GM12872 (cell line): ENCODE measurements around the gene DMRTB1.

Source experiments
- CTCF ChIP-seq: IDR thresholded peaks from 3 replicates; pipeline ENCODE4 v1.5.1; 2011; ENCODE audit warnings: low read depth, mild to moderate bottlenecking, low read length, moderate library complexity; ENCODE audit not compliant: insufficient read depth

The DMRTB1 gene

DNA sequence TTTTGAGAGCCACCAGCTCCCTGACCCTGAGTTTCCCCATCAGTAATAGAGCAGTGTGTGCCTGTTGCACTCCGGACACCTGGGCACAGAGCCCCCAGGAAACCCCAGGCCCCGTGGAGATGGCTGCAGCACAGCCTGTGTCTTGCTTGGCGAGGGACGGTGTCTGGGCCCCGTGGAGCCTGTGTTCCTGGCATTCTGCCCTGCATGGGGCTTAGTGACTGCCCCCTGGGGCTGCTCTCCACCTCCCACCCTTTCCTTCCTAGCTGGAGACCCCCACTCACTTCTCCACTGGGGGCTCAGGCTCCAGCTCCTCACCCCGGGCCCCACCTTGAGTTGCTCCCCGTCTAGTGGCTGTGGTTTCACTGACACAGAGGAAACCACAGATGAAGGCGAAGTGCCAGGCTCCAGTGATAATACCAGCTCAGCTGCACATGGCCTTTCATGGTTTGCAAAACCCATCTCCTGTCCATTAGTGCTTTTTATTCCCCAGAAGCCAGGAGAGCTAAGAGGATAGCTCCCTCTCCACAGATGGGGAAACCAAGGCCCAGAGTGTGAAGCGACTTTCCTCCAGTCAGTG, 39.4 kb downstream of the DMRTB1 start:
- no peak for TF ChIP-seq CTCF

GRCh38 chr1:53499257-53500203, 40.3 kb downstream of the DMRTB1 start:
- TF ChIP-seq CTCF = no peak

GRCh38 chr1:53500204-53501064, 41.2 kb downstream of the DMRTB1 start:
- TF ChIP-seq CTCF = no peak

GRCh38 chr1:53501065-53502005, 42.1 kb downstream of the DMRTB1 start:
- no peak for TF ChIP-seq CTCF

DNA sequence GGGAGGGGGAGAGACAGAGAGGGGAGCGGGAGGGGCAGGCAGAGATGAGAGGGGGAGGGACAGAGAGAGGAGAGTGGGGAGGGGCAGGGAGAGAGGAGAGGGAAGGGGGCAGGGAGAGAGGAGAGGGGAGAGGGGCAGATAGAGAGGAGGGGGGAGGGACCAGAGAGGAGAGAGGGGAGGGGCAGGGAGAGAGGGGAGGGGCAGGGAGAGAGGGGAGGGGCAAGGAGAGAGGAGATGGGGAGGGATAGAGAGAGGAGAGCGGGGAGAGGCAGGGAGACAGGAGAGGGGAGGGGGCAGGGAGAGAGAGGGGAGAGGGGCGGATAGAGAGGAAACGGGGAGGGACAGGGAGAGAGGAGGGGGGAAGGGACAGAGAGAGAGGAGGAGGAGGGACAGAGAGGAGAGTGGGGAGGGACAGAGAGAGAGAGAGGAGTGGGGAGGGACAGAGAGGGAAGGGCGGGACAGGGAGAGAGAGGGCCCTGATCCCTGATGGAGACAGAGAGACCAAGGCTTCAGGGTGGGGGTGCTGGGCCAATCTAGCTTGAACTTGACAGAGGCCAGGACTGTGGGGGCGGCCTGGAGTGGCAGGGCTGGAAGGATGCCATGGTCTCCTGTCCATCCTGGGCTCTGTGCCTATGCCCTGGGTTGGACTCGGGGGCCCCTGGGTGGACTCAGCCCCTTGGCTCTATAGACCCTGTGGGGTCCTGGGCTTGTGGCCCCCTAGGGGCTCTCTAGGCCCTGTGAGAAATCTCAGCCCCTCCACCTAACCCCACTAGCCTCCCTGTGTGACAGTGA, 43.6 kb downstream of the DMRTB1 start:
- TF ChIP-seq CTCF = no peak

- TF ChIP-seq CTCF = no peak
These were observed 44.4 kb downstream of the DMRTB1 start for GRCh38 chr1:53503433-53504217.
